Hypothalamus (tissue), 51 donors: ENCODE data around the gene TM7SF3.

Experiments used
- DNase-seq, 51 donors: peaks; one replicate each; lab custom pipeline; 2025; lab: John Stamatoyannopoulos, UW

TM7SF3 gene

DNA sequence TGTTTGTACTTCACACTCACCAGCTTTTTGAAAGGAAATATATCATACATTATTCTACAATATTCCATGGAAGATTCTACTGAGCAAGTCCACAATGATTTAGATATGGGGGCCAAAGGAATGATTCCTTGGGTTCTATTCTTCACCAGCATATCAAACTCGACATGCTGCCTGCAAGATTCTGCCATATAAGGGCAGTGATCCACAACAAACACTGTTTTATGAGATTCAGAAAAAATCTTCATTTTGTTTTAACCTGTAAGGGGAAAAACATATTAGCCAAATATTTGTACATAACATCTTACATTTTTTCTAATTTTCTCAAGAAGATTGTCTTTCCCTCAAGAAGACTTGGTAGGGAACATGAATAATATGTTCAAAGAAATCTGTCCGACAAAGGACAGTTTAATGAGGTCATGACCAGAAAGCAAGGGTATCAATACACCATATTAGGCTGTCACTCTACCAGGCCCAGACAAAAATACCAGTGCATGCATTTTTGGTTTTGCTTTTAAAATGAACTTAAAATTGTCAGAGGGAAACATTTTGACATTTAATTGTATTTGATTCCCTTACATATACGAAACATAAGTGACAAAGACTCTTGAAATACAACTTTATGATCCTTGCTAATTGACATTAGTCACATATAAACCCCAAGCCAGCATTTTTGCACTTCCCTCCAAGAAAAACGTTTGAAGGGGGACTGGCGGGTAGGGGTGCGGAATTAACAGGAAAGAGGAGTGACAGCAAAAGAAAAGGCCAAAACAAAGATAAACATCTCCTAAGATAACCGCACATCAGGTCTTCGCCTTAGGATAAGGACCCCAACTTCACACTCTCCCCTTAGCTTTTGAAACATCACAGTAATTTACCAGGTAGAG is 77.4 kb downstream of the TM7SF3 start:
- DNase-seq: no peak

DNA sequence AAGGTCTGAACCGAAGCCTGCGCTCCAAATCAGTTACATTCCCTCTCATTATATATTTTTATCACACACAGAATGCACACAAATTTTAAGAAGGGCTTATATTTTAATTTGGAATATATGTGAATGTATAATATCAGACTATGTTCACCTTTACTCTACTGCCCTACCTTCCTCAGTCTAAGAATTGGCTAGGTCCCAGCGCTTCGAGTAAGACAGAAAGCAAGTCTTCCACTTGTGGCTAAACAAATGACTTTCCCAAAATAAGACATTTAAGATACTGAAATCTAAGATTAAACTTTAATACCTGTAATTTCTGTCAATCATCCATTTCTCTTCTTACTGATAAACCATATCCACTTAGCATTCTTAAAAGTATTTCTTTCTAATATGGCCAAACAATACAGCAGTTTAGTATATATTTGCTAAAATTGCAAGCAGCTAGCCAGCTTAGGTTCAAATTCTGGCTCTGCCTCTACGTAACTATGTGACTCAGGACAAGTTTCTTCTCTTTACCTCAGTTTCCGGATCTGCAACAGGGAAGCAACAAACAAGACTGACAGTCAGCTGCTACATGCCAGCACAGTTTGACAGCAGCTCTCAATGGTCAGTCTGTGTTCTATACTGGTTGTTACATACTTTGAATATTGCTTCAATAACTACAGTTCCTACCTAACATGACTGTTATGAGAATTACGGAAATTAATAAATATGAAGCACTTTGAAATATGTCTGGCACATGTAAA is 78.4 kb downstream of the TM7SF3 start:
- no peak for DNase-seq

DNA sequence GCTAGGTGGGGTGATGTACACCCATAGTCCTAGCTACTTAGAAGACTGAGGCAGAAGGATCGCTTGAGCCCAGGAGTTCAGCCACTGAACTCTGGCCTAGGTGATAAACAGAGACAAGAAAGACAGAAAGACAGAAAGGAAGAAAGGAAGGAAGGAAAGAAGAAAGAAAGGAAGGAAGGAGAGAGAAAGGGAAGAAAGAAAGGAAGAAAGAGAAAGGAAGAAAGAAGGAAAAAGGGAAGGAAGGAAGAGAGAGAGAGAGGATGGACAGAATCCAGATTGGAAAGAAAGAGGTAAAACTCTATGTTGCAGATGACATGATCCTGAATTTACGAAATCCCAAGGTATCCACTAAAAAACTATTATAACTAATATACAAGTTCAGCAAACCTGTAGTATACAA is 84.6 kb downstream of the TM7SF3 start:
- DNase-seq: no peak

DNA sequence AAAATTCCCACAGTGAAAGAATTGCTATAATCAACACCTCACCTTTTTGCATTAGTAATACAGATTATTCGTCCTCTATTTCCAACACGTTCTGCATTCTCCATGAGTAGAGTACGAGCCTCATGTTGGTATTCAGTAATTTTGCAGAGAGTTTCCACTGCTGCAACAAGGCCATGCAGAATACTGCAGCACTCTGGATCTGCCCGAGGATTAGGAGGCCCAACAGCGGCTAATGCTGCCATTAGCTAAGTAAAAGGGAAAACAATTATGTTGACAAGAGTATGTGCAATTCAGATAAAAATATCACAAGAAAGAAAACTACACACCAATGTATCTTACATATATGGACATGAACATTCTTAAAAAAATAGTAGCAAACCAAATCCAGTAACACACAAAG is 85.5 kb downstream of the TM7SF3 start:
- DNase-seq: no peak
